ENCODE data around the gene ATAD3B. TPM values are rescaled to one million over a fixed set of nuclear protein-coding genes. Genes with fewer than 3 reads are reported as not detected.

The ATAD3B gene
- total and polyA plus RNA-seq, 2 of the 13 experiments (the other 11 are each of a cell fraction or from before 2014, with no cell fraction given) = 9.6 to 31.1 TPM

DNA sequence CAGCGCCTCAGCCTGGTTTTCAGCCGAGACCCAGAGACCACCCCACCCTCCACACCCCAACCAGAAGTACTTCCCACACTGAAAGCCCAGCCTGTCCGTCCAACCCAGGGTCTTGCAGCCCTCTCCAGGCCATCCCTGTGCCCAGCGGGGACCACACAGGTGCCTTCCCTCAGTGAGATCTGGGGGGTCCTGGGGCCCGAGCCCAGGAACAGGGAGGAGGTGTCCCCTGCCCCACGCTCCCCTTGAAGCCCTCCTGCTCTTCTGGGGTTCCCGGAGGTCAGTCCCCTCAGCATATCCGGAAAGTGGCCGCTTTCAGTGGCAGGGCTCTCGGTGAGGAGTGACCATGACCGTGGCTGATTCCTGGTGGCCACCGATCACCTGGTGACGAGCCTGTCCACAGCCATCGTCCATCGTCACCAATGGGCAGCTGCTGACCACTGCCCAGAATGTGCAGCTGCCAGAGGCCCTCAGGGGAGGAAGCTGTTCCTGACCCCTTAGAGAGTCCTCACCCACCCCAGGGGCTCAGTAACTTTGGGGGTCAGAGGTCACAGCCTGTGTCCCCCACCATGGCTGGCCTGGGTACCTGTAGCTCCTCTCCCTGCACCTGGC lies 65.5 kb downstream of the ATAD3B start (continued):
- TF ChIP-seq, protein P1, sequence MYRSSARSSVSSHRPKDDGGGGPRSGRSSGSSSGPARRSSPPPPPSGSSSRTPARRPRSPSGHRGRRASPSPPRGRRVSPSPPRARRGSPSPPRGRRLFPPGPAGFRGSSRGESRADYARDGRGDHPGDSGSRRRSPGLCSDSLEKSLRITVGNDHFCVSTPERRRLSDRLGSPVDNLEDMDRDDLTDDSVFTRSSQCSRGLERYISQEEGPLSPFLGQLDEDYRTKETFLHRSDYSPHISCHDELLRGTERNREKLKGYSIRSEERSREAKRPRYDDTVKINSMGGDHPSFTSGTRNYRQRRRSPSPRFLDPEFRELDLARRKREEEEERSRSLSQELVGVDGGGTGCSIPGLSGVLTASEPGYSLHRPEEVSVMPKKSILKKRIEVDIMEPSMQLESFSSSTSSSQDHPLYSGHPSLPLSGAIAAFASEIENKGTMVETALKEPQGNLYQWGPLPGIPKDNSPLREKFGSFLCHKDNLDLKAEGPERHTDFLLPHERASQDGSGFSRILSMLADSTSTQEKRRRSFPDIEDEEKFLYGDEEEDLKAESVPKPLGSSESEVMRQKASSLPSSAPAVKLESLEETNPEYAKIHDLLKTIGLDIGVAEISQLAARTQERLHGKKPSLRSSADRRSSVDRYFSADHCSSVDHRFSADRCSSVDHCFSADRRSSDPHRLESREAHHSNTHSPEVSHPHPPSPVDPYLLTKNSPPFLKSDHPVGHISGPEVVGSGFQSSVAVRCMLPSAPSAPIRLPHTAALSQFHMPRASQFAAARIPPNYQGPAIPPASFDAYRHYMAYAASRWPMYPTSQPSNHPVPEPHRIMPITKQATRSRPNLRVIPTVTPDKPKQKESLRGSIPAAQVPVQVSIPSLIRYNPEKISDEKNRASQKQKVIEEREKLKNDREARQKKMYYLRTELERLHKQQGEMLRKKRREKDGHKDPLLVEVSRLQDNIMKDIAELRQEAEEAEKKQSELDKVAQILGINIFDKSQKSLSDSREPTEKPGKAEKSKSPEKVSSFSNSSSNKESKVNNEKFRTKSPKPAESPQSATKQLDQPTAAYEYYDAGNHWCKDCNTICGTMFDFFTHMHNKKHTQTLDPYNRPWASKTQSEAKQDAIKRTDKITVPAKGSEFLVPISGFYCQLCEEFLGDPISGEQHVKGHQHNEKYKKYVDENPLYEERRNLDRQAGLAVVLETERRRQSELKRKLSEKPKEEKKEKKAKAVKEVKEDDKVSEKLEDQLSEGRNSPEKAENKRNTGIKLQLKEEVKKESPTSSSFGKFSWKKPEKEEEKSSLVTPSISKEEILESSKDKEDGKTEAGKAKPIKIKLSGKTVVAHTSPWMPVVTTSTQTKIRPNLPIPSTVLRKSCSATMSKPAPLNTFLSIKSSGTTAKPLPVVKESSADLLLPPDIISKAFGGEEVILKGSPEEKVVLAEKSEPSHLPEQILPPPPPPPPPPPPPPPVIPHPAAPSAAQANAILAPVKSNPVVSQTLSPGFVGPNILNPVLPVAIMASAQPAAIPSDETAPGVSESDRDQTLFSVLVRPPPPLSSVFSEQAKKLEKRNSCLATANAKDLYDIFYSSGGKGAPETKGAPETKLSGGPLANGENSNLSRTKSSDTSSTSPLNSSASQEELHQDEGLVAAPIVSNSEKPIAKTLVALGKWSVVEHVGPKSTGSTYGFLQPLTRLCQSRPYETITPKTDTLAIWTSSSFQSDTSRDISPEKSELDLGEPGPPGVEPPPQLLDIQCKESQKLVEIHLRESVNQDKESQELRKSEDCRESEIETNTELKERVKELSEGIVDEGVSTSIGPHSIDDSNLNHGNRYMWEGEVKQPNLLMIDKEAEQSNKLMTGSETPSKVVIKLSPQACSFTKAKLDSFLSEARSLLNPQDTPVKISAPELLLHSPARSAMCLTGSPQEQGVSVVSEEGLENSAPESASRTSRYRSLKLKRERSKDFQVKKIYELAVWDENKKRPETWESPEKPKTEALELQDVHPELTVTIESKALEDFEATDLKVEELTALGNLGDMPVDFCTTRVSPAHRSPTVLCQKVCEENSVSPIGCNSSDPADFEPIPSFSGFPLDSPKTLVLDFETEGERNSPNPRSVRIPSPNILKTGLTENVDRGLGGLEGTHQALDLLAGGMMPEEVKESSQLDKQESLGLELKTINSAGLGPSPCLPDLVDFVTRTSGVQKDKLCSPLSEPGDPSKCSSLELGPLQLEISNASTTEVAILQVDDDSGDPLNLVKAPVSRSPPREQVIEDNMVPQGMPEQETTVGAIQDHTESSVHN (CRISPR knock-in tag; IDR thresholded peaks at IDR 0.05) = no peak
- TF ChIP-seq, protein P2, sequence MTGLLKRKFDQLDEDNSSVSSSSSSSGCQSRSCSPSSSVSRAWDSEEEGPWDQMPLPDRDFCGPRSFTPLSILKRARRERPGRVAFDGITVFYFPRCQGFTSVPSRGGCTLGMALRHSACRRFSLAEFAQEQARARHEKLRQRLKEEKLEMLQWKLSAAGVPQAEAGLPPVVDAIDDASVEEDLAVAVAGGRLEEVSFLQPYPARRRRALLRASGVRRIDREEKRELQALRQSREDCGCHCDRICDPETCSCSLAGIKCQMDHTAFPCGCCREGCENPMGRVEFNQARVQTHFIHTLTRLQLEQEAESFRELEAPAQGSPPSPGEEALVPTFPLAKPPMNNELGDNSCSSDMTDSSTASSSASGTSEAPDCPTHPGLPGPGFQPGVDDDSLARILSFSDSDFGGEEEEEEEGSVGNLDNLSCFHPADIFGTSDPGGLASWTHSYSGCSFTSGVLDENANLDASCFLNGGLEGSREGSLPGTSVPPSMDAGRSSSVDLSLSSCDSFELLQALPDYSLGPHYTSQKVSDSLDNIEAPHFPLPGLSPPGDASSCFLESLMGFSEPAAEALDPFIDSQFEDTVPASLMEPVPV (CRISPR knock-in tag; IDR thresholded peaks at IDR 0.05) = no peak
- TF ChIP-seq KMT2A (CRISPR knock-in tag; IDR thresholded peaks at IDR 0.05) = no peak
- TF ChIP-seq ZNF761 (CRISPR knock-in tag; conservative IDR thresholded peaks at IDR 0.05) = no peak
- TF ChIP-seq, protein P3, sequence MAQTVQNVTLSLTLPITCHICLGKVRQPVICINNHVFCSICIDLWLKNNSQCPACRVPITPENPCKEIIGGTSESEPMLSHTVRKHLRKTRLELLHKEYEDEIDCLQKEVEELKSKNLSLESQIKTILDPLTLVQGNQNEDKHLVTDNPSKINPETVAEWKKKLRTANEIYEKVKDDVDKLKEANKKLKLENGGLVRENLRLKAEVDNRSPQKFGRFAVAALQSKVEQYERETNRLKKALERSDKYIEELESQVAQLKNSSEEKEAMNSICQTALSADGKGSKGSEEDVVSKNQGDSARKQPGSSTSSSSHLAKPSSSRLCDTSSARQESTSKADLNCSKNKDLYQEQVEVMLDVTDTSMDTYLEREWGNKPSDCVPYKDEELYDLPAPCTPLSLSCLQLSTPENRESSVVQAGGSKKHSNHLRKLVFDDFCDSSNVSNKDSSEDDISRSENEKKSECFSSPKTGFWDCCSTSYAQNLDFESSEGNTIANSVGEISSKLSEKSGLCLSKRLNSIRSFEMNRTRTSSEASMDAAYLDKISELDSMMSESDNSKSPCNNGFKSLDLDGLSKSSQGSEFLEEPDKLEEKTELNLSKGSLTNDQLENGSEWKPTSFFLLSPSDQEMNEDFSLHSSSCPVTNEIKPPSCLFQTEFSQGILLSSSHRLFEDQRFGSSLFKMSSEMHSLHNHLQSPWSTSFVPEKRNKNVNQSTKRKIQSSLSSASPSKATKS (CRISPR knock-in tag; IDR thresholded peaks at IDR 0.05) = no peak
- TF ChIP-seq ZNF670 (CRISPR knock-in tag; IDR thresholded peaks at IDR 0.05; ENCODE audit: borderline replicate concordance) = no peak
- TF ChIP-seq NR2F1 (CRISPR knock-in tag; IDR thresholded peaks at IDR 0.05) = no peak
